OCI-LY7 (cell line): Measurements from ENCODE around the gene AQP12B. TPM values are rescaled to one million over a fixed set of nuclear protein-coding genes. Genes with fewer than 3 reads are reported as not detected.

Experiments
- BruUV-seq: library from RNA; stranded (reverse); fragments of 400-500 nt; replicated peaks from 2 replicates; lab custom pipeline; 2021; lab: Mats Ljungman, UMichigan
- CTCF ChIA-PET: fragments of 300-600 bp; sonication (Branson Sonifier 250); formaldehyde crosslinking; loops from one replicate; lab custom pipeline; 2022; ENCODE audit warnings: antibody characterized with exemption; ENCODE audit not compliant: unreplicated experiment; lab: Charles Lee
- POLR2A ChIA-PET: fragments of 300-600 bp; sonication (Branson Sonifier 250); formaldehyde crosslinking; loops from one replicate; lab custom pipeline; 2022; ENCODE audit warnings: antibody characterized with exemption; lab: Charles Lee
- DNase-seq: peaks from one replicate; pipeline ENCODE4 v3.0.0-alpha.2; 2015; ENCODE audit warnings: low spot score
- H2AFZ ChIP-seq: fragments of 200-600 bp; sonication (generic), shearing (Covaris generic); 2 replicates; pipeline ENCODE4 v1.6.1; 2014; ENCODE audit warnings: mild to moderate bottlenecking, antibody characterized with exemption, low read length, moderate library complexity
- H3K27ac ChIP-seq: fragments of 200-600 bp; sonication (generic); 2 replicates; pipeline ENCODE4 v1.5.1; 2014; ENCODE audit warnings: mixed run types, low read depth, mild to moderate bottlenecking, moderate library complexity, low read length, inconsistent platforms; ENCODE audit not compliant: poor library complexity, severe bottlenecking
- H3K36me3 ChIP-seq: fragments of 200-600 bp; sonication (generic); 2 replicates; pipeline ENCODE4 v1.6.1; 2014; ENCODE audit warnings: mild to moderate bottlenecking, antibody characterized with exemption, low read length, moderate library complexity, mixed read lengths; ENCODE audit not compliant: insufficient read depth
- H3K4me1 ChIP-seq: fragments of 200-600 bp; sonication (generic); 2 replicates; pipeline ENCODE4 v1.5.1; 2014; ENCODE audit warnings: mild to moderate bottlenecking, low read length; ENCODE audit not compliant: insufficient read depth, poor library complexity, severe bottlenecking
- H3K4me2 ChIP-seq: fragments of 200-600 bp; sonication (generic); 2 replicates; pipeline ENCODE4 v1.6.1; 2014; ENCODE audit warnings: mild to moderate bottlenecking, low read length
- H3K4me3 ChIP-seq: fragments of 200-600 bp; sonication (generic); 2 replicates; pipeline ENCODE4 v1.5.1; 2014; ENCODE audit warnings: mild to moderate bottlenecking, low read depth, low read length; ENCODE audit not compliant: poor library complexity, severe bottlenecking
- H3K79me2 ChIP-seq: fragments of 200-600 bp; sonication (generic); 2 replicates; pipeline ENCODE4 v1.6.1; 2016; ENCODE audit warnings: low read depth, mild to moderate bottlenecking, low read length, moderate library complexity, mixed read lengths; ENCODE audit not compliant: insufficient read depth
- H3K9me2 ChIP-seq: fragments of 200-600 bp; sonication (generic); 2 replicates; pipeline ENCODE4 v1.6.1; 2016; ENCODE audit warnings: mild to moderate bottlenecking, low read length, mixed read lengths; ENCODE audit not compliant: insufficient read depth
- H3K9me3 ChIP-seq: fragments of 200-600 bp; sonication (generic); 2 replicates; pipeline ENCODE4 v1.6.1; 2014; ENCODE audit warnings: mild to moderate bottlenecking, mixed run types, low read length, mixed read lengths
- H4K20me1 ChIP-seq: fragments of 200-600 bp; sonication (generic); 2 replicates; pipeline ENCODE4 v1.6.1; 2014; ENCODE audit warnings: mild to moderate bottlenecking, antibody characterized with exemption, low read length, moderate library complexity, mixed read lengths; ENCODE audit not compliant: insufficient read depth
- EZH2phosphoT487 ChIP-seq: fragments of 200-600 bp; sonication (generic); IDR thresholded peaks from 2 replicates; pipeline ENCODE4 v1.6.1; 2018; ENCODE audit warnings: low read depth, borderline replicate concordance, mild to moderate bottlenecking, mixed run types, antibody characterized with exemption, low read length, moderate library complexity, mixed read lengths
- intact Hi-C: fragments of 100-400 bp; cut with micrococcal nuclease; formaldehyde crosslinking; loops from one replicate; pipeline ENCODE4 v1.10.0; 2022; ENCODE audit not compliant: unreplicated experiment
- total RNA-seq, 2 experiments: library from RNA; depleted of rRNA in 1 of 2; stranded (reverse); fragments of >200 nt in 1 of 2; shearing (Covaris generic) in 1 of 2; gene quantifications; 2 replicates each; pipeline ENCODE4 v1.2.3, GENCODE V29; 2014 to 2022
- TF ChIP-seq, protein P1 (sequence below): fragments of 200-600 bp; sonication (generic); conservative IDR thresholded peaks from 2 replicates; pipeline ENCODE4 v1.5.1; 2014; ENCODE audit warnings: mild to moderate bottlenecking, antibody characterized with exemption, low read length, moderate library complexity, mixed read lengths

Gene AQP12B
- total RNA-seq, 2 experiments from 2014 or later, result not detected

DNA sequence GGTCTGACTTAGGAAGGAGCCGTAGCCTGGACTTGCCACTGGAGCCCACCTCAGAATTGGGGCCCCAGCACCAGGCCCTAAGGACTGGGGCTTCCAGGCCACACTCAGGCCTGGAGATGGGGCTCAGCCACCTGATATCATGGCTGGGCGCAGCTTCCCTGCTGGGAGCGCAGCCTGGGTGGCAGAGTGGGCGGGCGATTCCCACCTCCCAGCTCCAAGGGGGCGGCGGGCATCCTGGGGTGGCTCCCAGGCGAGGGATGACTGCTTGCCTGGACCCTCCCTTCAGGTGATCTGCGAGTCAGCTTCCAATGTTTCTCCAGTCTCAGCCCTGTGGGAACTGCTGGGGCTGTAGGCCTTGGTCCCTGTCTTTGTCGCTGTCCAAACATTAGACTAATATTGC is 37.3 kb downstream of the AQP12B start:
- POLR2A ChIA-PET, result no interaction called here

DNA sequence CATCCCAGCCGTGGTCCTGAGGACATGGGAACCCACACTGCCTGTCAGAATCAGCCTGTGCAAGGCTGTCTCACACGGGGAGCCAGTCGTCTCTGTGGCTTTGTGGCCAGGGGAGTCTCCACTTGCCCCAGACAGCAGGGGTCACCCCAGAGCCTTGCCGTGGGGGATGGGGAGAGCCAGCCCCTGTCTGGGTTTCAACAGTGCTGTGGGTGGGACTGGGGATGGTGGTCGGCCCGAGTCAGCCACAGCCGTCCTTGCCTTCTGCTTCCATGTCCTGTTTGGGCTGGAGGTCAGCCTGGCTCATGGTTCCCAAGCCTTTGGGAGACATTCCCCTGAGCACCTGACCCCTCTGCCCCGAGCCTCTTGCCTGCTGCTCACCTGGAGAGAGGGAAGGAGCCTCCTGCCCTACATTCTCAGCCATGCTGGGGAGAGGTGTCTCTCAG is 37.8 kb downstream of the AQP12B start:
- Histone ChIP-seq H3K36me3 (no peaks in the 10 kb centered on the region), H3K9me2 (no peaks in the 10 kb centered on the region), H4K20me1 (no peaks in the 10 kb centered on the region), H3K4me3 (no peak overlapping the region), H3K79me2 (no peaks in the 10 kb centered on the region), H2AFZ (no peak overlapping the region), H3K9me3 (no peaks in the 10 kb centered on the region), H3K27ac (no peak overlapping the region), H3K4me2 (no peak overlapping the region), H3K4me1 (no peaks in the 10 kb centered on the region)
- ChIA-PET CTCF (no interaction called here), POLR2A (no interaction called here)
- no TSS peak for BruUV-seq
- intact Hi-C loops, result no loop called here
- no peak for DNase-seq
- TF ChIP-seq, protein P1, sequence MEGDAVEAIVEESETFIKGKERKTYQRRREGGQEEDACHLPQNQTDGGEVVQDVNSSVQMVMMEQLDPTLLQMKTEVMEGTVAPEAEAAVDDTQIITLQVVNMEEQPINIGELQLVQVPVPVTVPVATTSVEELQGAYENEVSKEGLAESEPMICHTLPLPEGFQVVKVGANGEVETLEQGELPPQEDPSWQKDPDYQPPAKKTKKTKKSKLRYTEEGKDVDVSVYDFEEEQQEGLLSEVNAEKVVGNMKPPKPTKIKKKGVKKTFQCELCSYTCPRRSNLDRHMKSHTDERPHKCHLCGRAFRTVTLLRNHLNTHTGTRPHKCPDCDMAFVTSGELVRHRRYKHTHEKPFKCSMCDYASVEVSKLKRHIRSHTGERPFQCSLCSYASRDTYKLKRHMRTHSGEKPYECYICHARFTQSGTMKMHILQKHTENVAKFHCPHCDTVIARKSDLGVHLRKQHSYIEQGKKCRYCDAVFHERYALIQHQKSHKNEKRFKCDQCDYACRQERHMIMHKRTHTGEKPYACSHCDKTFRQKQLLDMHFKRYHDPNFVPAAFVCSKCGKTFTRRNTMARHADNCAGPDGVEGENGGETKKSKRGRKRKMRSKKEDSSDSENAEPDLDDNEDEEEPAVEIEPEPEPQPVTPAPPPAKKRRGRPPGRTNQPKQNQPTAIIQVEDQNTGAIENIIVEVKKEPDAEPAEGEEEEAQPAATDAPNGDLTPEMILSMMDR, result no peak
- TF ChIP-seq EZH2phosphoT487, result no peak

More for the DNA sequence above, 37.3 kb downstream of the AQP12B start:
- Histone ChIP-seq H3K4me2 (no peak overlapping the region), H3K79me2 (no peaks in the 10 kb centered on the region), H3K27ac (no peak overlapping the region), H2AFZ (no peak overlapping the region), H4K20me1 (no peaks in the 10 kb centered on the region), H3K9me2 (no peaks in the 10 kb centered on the region), H3K36me3 (no peaks in the 10 kb centered on the region), H3K4me3 (no peak overlapping the region), H3K4me1 (no peaks in the 10 kb centered on the region), H3K9me3 (no peaks in the 10 kb centered on the region)
- intact Hi-C loops, result no loop called here
- no TSS peak for BruUV-seq
- TF ChIP-seq EZH2phosphoT487, result no peak
- TF ChIP-seq, protein P1, result no peak
- no peak for DNase-seq
- CTCF ChIA-PET, result no interaction called here

DNA sequence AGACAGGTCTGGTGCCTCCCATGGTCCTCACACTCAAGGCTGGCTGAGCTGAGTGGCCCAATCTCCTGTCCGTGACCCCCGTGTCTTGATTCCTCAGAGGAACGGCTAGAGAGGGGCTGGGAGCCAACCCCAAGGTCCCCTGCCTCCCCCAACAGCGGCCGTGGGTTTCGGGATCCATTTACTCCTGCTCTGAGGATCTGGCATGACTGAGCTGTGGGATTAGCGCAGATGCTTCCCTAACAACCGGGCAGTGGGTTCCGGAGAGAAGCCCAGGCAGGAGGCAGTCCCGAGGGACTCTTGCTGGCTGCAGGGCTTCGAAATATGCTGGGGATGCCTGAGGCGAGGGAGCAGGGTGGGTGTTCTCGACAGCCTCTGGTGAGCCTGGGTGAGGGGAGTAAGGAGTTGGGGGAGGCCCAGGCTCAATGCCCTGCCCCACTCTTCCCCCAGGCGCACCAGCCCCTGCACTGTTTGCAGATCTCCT is 38.5 kb downstream of the AQP12B start:
- Histone ChIP-seq H3K9me2 (no peaks in the 10 kb centered on the region), H3K4me2 (no peak overlapping the region), H3K4me1 (no peaks in the 10 kb centered on the region), H3K36me3 (no peaks in the 10 kb centered on the region), H3K9me3 (no peaks in the 10 kb centered on the region), H3K27ac (no peak overlapping the region), H3K4me3 (no peak overlapping the region), H3K79me2 (no peaks in the 10 kb centered on the region), H2AFZ (no peak overlapping the region), H4K20me1 (no peaks in the 10 kb centered on the region)
- DNase-seq, result no peak
- ChIA-PET POLR2A (interaction anchor here (0.6 kb wide), 1 partner anchor 245 kb away, joined by 4 read pairs; no protein-coding TSS in a partner anchor), CTCF (no interaction called here)
- intact Hi-C loops, result no loop called here
- TF ChIP-seq, protein P1, result no peak
- no peak for TF ChIP-seq EZH2phosphoT487
- no TSS peak for BruUV-seq
